ENCODE data around the gene TFR2.
A peak's percentile ranks its signal among the peaks of the same experiment; 100 is the strongest.

TFR2 gene

DNA sequence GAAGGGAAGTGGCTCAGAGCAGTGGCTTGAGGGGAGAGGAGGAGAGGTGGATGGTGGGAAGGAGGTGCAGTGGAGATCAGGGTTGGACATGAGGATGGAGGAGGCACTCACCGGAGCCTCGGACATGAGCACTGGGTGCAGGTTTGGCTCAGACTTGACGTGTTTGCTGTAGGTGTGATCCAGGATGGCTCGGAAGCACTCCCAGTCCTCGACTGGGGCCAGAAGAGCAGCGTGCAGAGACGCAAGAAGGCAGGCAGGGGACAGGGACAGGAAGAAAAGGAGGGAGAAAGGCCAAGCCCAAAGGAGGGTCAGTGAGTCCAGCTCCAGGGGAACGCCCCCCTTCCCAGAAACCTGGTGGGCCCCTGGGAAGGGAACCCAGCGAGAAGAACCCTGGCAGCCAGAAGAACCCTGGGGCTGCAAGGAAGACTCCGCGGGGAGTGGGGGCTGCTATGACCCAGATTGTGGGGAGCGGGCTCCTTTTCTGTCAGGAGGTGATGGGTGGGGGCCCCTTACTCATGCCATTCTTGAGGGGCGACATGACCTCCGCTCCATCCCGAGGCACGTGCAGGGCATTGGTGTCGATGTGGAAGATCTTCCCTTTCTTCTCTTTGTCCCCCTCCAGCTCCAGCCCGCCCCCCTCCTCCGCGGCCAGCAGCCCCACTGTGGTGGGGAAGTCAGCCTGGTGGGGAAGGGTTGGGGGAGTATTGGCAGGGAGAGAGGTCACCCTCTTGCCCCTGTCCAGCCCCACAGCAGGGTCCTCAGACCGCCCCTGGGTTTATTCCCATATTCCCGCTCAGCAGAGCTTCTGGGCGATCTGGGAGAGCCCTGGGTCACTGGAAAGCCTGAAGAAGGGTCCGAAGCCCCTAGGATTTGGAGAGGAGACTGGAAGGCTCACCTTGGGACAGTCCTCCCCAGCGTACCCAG, 13.8 kb upstream of the TFR2 start:
- DNase-seq, result no peak

- DNase-seq, result no peak
These were observed 8.6 kb upstream of the TFR2 start for GRCh38 chr7:100649826-100650565.

DNA sequence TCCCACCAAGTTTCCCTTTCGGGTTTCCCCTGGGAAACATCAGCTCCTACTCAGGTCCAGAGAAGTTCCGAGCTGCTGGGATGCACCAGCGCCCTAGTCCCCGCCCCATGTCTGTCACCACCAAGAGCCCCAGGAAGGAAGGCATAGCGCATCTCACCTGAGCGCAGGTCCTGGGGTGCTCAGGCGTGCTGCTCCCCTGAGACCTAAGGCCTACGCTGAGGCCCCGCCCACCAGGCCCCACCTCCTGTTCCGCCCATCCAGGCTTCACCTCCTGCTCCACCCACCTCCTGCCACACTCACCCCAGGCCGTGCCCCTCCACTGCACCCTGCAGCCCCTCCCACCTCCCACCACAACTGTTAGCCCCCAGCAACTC, 1.2 kb upstream of the TFR2 start:
- no peak for DNase-seq

DNA sequence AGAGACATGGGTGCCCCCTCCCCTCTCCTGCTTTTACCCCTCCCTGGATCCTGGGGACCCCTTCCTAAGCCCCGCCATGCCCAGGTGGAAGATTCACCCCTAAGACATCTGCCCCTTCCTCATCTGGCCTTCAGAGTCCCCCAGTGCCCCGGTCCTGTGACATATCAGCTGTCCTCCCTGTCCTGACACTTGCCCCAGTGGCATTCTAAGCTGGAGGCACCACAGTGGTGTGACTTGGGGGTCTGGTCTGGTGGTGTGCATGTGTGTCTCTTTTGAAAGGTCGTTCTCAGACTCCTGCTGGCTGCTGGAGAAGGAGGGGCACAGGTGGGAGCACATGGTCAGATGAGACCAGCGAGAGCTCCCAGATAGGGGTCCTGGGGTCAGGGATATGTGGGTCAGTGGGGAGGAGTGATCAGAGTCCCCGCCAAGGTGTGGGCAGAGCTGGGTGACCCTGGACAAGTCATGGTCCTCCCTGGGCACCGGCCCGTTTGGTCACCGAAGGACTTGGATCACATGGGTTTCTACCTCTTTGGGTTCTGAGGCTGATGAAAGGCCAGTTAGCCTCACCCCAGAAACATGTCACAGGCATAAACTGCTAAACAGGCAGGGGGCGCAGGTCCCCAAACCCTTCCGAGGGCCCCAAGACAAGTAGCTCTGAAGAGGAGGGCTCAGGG, 645 bp upstream of the TFR2 start:
- no peak for DNase-seq

DNA sequence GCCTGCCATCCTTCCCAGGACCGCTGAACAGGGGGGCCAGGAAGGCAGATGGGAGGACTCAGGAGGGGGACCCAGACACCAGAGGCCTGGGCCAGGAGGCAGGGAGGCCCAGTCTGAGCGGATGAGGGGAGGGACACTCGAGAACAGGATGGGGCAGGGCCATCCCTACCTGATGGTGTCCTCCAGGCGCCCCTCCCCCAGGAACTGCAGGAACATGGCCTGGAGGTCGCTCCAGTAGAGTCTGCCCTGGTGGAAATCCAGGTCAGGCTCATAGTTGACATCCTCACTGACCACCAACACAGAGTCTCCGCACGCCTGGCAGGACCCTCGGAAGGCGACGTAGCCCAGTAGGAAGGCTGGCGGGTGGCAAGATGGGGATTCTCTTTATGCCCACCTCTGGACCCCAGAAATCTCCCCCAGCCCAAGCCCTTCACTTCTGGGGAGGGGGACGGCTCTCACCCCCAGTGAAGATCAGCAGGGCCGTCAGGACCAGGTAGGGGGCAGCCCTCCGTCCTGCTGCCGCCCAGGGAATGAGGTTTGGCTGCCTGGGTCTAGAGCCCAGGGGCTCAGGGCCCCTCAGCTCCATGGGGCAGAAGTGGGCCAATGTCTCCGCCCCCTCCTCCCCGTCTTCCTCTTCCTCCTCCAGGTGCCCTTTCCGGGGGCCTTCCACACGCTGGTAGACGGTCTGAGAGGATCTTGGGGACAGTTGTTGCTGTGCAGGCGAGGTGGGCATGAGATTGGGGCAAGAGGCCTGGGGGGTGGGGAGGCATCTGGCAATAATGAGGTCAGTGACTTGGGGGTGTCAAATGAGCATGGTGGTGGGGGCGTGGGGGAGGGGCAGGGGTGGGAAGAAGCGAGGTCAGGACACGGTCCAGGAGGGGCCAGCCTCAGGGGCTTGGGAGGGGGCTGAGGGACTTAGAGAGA, 573 bp downstream of the TFR2 start:
- DNase-seq, result no peak

DNA sequence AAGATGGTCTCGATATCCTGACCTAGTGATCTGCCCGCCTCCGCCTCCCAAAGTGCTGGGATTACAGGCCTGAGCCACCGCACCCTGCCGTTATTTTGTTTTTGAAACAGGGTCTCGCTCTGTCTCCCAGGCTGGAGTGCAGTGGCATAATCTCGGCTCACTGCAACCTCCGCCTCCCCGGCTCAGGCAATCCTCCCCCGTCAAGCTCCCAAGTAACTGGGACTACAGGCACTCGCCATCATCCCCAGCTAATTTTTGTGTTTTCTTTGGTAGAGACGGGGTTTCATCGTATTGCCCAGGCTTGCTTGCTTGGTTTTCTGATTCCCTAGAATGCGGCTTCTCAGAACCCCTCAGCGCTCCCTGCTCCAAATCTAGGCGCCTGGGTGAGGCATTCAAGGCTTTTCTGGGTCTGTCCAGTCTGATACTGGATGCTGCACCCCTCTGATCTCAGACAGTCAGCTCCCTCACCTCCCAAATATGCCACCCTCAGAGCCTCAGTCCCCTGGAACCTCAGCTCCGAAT, 1.3 kb downstream of the TFR2 start:
- DNase-seq, result no peak

- DNase-seq, result peak; percentile 31 to 70 (median 50)
These were observed 8.2 kb downstream of the TFR2 start for GRCh38 chr7:100632951-100633717.

DNA sequence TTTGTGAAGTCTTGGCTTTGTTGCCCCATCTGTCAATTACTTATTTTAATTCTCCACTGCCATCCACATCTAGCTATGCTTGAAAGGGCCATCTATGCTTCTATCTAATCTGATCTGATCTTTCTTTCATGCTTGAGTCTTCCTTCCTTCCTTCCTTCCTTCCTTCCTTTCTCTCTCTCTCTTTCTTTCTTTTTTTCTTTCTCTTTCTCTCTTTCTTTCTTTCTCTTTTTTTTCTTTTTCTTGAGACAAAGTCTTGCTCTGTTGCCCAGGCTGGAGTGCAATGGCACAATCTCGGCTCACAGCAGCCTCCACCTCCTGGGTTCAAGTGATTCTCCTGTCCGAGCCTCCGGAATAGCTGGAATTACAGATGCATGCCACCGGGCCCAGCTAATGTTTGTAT, 11.3 kb downstream of the TFR2 start:
- no peak for DNase-seq

GRCh38 chr7:100629117-100629716, 12.1 kb downstream of the TFR2 start:
- peak; percentile 47 to 75 (median 59) for DNase-seq

DNA sequence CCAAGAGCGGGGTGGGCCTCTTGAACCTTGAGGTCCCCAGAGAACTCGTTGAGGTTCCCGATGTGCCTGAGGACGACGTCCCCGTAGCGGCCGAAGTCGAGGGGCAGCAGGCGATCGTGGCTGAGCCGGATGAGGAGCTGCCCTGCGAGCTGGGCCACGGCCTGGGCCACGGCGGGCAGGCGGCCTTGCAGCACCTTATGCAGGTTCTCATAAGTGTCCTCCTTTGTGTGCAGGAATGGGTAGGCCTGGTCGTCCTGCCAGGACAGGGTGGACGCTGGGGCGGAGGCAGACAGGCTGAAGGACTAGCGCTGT, 14.2 kb downstream of the TFR2 start:
- no peak for DNase-seq

DNA sequence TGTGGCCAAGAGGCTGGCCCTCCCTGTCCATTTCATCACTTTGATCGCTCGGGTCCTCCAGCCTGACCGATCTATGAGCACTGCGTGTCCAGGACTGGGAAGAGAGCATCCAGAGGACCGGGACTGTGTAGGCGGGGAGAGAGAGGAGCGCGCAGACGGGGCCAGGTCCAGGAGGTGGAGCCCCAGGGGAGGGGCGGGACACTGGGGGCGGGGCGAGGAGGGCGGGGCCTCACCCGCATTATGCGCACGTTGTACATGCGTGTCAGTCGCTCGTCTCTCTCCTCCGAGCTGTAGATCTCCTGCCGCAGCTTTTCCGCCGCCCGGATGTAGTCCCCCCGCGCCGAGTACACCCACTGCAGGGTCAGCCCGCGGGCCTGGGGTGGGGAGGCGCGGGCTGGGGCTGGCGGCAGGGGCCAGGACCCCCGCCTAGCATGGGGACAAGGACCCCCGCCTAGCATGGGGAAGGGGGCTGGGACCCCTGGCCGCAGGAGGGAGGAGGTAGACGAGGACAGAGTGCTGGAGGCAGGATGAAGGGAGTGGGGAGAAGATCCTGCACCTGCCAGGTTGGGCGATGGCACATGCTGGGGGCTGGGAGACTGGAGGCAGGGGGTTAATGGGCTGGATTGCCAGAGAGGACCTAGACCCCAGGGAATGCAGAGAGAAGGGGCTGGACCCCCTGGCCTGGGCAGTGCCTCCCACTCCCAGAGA, 14.7 kb downstream of the TFR2 start:
- peak; percentile 67 to 86 (median 76) for DNase-seq

- DNase-seq, result no peak
These were observed 15.3 kb downstream of the TFR2 start for GRCh38 chr7:100626055-100626454.

- no peak for DNase-seq
These were observed 17.2 kb downstream of the TFR2 start for GRCh38 chr7:100623951-100624824.

DNA sequence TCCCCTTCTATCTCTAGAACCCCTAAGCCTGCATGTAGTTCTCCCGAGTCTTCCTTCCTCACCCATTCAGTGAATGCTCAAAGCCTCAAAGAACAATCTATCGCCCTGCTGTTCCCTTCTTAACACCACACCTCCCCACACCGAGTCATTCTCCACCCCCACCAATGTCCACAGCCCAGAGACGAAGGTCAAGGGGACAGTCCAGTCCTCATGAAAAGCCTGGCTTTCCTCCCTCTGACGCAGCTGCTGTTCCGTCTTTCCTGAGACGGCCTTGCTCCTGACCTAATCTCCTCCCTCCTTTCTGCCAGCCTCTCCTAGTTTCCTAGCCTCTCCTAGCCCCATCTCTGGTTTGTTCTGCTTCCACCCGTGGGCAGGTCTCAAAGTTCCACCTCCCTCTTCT, 19.8 kb downstream of the TFR2 start:
- no peak for DNase-seq

DNA sequence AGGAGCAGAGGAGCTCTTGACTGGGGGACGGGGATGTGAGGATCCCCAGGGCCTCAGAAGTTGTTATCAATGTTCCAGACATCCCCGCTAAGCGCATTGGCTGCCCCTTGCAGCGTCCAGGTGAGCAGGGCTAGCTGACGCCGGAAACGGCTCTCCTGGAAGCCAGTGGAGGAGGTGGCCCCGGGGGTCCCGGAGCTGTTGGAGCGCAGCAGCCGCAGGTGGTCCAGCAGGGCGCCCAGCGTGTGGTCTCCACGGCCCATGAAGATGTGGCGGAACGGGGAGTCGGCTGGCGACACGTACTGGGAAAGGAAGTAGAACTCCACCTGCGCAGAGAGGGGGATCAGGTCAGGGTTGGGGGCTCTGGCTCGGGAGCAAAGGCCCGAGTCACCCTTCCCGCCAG, 20.5 kb downstream of the TFR2 start:
- no peak for DNase-seq

DNA sequence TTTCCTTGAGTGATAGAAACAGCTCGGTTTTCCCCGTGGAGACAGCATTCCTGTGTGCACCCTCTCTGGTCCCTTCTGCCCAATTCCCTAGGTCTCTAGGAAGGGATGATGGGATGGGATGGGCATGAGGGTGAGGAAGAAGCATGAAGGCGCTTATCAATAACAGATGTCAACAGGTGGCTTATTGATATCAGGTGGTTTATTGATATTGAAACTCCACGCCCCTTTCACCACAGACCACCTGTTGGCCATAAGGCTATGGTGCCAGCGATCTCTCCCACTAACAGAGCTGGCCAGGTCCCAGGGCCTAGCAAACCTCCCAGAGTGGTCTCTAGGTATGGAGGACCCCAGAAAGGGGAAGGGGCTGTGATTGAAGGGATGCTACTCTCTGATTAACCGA, 21.1 kb downstream of the TFR2 start:
- no peak for DNase-seq

GRCh38 chr7:100614308-100614861, 27.0 kb downstream of the TFR2 start:
- no peak for DNase-seq

DNA sequence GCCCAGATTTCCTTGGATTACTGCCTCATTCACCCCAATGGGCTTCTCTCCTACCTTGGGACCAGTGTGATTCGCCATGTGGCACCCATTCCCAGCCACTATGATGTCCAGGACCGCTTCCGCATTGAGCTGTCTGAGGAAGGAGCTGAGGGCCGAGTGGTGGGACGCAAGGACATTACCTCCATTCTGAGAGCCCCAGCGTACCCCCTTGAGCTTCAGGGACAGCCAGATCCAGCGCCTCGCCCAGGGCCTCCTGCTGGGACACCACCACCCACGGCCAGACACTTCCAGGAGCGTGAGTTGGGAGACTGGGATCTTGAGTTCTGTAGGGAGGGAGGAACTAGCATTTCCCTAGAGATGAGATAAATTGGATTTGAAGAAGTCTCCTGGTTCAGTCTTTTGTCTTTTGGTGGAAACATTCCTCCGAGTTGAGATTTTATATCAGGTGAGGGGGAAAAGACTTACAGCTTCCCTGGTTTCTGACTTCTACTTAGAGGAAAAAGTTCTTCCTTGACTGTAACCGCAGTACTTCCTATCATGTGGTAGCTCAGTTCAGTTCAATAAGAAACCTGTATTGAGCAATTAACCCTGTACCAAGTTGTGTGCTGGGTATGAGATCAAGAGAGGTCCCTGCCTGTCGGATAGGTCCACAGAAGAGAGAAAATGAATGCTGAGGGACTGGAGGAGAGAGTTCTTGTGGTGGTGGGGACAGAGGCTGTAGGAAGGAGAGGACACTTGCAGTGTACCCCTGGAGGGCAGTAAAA, 27.8 kb downstream of the TFR2 start:
- peak in 3 of 4 experiments; percentile 12 to 60 (median 56) for DNase-seq

Data from suppressor macrophage (primary cell).